Non-pigmented ciliary epithelial cell (primary cell): Measurements from ENCODE around the gene GSN.

Source experiments
- DNase-seq: peaks from one replicate; pipeline ENCODE4 v3.0.0-alpha.2; 2010; ENCODE audit warnings: low read depth

GSN gene

DNA sequence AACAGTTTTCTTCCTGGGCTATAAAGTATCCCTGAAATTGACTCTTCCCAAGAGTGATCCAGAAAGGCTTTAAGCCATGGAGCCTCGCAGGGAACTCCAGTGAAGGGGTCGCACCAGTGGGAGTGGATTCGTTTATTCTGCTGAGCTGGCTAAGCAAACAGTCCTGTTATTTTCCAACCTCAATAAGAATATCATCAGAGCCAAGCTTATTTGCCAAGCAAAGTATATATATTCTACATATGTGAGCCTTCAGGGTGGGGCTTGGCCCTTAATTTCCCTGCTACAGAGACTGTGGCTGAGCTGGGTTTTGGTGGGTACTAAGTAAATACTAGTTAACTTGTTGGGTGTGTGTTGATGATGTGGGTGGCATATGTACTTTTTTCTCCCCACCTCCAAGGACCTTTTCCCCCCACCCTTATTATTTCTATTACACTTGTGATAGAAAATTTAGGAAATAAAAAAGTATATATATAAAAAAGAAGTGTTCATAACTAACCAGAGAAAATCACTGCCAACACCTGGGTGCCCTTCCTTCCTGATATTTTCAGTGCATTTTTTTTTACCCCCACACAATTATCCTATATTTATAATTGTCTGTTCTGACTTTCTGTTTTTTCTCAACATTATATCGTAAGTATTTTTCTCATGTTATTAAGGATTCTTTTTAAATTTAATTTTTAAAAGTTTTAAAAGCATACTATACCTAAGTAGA, 5.3 kb downstream of the GSN start:
- no peak for DNase-seq

DNA sequence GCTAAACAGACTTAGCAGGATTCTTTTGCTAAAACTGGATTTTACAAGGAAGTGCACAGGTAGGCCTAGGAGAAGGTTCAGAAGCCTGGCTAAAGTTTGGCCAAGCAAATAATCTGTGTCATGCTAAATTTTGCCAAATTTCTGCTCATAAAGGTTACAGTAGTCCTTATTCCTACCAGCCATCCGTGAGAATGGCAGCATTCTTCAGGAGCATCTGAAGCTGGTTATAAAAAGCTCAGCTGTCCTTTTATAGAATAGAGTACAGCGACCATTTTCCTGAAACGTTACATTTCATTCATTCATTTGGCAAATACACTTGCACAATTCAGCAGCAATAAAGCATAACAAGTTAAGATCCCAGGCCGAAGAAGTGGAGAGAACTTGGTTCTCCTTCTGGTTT, 6.9 kb downstream of the GSN start:
- no peak for DNase-seq

DNA sequence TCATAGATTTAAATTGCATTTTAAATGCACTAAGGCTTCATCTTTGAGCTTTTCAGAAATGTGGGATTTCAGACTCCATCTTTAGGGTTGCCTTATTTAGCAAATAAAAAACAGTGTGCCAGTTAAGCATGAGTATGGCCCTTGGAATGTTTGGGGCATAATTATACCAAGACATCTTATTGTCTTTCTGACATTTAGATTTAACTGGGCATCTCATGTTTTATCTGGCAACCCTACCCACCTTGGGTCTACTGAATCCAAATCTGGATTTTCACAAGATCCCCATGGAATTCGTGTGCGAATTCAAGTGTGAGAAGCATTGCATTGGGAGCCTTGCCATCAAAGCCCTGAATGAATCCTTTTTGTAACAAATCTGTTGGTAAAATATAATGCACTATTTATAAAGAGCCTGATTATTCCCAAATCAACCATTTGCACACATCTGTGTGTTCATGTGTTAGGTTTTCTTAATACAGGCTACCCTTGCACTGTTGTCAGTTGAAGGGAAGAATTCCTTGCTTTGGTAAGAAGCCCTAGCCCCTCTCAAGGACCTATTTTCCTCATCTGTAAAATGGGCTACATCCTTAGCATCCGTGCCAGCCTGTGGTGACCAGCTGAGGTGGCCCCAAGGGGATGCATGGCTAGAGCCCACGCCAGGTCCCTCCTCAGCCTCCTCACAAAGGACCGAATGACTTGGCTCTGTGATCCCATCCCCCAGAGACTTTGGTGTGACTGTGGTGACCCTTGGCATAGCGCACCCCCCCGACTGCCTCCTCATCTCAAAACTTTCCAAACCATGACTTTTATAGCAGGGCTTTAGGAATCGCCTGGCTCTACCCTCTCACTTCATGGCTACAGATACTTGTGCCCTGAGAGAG, 8.1 kb downstream of the GSN start:
- no peak for DNase-seq

DNA sequence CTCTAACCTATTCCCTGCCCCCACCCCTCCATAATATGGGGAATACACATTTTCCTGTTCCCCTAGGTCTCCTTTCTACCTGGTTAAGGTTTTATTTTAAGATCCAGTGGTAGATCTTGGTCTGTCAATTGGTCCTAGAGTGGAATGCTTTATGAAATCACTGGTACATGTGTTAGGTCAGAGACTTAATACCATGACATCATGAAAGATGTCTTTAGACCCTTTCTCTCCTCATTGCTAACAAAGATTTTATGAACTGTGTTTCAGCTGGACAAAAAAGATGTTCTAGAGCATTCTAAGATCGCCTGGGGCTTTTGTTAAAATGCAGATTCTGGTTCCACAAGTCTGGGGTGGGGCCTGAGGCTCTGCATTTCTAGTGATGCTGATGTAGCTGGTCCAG, 9.1 kb downstream of the GSN start:
- no peak for DNase-seq

DNA sequence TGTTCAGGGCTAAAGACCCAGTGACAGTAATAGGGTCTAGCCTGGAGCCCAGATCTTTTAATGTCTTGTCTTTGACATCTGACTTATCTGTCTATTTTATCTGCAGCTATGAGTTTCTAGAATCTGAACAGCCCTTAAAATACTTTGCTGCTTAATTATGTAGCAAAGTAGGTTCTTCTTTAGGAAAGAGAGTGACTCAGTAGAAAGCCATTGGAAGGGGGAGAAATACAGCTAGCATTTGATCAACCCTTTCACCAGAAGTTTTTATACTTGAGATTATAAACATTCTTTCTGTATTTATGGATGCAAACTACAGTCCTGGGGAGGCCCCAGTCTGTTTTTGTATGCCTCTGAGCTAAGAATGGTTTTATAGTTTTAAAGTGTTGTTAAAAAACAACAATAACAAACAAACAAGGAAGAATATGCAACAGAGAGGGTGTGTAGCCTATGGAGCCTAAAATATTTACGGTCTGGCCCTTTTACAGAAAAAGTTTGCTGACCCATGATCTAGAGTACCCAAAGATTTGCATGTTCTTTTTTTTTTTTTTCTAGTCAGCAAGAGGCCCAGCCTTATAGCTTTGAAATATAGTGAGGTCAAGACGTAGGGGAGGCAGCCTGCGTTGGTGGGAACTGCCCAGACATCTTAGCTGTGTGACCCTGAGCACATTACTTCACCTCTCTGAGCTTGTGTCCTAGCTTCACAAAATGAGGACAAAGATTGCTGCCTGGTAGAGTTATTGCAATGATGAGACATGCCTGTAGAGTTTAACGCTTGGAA, 9.7 kb downstream of the GSN start:
- DNase-seq = no peak

DNA sequence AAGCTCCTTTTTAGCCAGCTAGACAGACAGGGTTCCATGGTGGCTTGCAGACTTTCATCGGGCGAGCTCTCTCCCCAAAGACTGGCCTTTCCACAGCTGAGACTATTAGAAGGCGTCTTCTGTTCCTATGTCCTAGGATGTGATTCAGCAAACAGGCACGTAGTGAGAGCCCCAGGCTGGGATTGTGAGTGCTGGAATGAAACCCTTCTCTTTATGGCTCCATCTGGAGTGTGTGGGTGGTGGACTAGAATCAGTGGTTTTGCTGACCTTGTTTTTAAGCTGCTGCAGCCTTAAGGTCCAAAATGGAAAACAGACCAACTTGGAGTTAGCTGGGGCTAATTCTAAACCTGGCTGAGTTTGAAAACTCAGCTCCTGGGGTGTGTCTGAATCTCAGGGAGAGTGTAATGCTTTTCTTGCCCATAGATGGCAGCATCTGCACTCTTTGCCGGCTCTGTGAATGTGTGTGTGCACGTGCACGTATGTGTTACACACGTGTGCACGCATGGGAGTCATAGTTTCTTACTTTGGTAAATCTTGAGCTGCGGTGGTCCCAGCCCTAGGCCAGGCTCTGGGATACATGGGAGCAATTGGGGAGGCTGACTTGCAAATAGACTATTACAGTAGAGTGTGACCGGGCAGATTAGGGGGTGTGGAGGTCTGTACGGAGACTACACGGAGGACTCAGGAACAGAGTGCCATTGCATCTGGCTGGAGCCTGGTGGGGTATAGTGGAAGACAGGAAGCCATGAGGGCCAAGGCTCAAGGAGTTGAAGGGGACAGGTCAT, 10.7 kb downstream of the GSN start:
- DNase-seq = peak; percentile 99

DNA sequence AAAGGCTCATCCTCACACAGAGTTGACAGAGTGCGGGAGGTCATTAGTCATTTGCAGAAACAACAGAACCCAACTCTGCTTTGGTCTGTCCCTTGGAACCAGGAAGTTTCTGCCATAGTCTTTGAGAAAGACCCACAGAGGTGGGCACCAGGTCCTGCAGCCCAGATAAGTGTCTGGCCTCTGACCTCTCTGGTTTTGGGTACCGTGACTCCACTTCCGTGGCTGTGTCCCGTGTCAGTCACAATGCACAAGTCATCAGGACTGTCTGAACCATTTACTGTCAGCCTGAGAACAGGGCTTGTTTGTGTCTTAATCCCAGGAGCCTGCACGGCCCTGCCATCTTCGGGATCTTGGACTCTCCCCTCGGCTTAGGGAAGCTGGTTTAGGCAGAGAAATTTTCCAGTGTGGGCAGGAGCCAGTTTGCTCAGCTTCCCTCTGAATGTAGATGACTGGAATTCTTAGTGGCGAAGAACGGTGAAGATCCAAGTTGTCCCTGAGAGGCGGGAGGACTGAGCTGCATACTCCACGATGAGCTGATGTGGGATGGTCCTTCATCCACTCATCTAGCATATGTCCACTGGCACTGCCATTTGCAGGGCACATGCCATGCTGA, 11.9 kb downstream of the GSN start:
- DNase-seq = no peak

DNA sequence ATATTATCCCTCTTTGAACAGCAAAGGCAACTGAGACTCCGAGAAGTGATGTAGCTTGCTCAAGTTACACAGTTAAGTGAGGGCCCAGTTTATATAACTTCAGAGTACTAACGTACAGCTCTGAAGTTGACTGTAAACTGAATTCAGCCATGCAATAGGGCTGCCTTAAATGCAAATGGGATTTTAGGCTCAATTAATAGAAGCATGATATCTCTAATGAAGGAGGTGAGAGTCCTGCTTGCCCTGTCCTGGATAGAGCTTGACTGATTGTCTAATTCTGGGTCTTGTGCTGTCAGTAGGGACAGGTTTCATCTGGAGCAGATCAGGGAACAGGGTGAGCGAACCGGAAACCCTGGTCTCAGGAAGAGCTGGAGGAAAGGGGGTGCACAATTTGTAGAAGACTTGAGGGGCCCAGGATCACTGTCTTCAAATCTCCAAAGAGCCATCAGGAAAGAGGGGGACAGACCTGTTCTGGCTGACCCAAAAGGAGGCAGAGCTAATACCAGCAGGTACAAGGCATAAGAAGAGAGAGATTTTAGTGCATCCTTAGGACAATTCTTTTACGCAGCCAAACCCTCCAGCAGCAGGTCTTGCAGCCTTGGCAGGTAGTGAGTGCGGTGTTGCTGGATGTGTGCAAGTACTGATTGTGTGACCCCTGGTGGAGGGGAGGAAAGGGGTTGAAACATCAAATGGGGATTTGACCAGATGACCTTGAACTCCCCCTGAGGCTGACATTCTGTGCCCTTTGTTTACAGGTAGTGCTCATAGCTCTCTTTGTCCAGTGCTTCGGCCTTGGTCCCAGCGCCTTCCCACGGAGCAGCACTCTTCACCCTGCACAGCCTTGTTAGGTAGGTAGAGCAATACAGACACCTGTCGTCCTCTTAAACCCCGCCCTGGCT, 13.0 kb downstream of the GSN start:
- DNase-seq = no peak

DNA sequence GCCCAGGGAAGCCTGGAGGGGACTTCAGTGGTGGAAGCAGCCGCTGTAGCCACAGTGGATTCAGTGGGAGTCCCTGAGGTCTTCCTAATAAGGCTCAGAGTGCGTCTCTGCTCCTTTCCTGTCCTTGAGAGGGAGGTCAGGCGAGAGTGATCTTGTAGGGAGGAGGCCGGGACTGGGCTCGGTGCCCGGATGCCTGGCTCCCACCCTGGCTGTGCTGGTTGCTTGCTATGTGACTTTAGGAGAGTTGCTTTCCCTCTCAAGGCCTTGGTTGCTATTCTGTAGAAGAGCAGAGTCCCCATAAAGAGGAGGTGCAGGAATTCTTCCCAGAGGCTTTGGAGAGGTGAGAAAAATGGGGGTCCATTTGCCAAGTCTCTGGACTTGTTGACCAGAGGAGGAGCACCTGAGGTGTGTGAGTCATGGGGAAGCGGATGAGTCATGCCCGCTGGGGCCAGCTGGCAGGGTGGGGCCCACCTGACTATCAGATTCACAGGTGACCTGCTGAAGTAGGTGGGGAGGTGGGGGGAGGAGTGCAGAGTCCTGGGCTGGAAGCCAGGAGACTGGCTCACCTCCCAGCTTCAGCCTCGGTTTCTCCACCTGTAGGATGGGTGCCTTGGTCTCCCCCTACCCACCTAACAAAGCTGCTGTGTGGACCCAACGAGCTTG, 13.8 kb downstream of the GSN start:
- no peak for DNase-seq

DNA sequence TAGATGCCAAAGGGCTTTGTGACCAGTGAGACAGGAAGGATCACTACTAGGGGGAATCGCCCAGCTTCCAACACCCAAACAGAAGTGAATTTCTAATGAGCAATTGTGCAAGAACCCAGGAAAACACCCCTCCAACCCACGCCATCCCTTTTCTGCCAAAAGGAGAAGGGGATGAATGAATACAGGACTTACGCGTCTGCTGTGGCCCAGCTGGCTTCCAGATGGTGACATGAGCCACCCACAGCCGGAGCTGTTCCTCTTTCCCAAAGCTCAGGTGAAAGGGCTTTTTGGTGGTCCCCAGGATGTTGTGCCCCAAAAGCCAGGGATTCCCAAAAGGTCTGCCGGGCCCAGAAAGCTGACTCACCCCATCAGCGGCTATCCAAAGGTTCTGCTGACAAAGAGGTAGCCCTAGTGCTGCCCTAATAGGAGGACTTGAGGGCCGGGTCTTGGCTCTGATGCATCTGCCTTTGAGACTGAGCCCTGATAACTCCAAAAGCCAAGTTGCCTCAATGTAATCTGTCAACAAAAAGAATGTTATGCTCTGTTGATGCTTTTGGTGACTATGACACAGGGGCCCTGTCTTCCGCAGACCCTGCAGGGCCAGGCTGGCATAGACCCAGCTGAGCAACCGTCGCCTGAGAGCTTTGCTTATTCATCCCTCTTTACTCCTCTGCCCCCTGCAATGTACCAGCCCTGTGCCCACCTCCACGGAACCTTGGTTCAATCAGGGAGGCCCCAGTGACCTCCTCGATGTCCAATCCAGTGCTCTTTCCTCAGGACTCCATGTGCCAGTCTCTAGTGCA, 14.5 kb downstream of the GSN start:
- DNase-seq = no peak

DNA sequence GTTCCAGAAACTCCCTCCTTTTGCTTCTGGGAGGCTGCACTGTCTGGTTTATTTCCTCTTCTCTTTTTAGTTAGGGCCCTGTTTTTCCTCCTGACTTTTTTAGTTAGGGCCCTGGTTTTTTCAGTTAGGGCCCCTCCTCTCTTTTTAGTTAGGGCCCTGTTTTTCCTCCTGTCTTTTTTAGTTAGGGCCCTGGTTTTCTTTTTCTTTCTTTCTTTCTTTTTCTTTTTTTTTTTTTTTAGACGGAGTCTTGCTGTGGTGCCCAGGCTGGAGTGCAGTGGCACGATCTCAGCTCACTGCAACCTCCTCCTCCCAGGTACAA, 15.1 kb downstream of the GSN start:
- no peak for DNase-seq

DNA sequence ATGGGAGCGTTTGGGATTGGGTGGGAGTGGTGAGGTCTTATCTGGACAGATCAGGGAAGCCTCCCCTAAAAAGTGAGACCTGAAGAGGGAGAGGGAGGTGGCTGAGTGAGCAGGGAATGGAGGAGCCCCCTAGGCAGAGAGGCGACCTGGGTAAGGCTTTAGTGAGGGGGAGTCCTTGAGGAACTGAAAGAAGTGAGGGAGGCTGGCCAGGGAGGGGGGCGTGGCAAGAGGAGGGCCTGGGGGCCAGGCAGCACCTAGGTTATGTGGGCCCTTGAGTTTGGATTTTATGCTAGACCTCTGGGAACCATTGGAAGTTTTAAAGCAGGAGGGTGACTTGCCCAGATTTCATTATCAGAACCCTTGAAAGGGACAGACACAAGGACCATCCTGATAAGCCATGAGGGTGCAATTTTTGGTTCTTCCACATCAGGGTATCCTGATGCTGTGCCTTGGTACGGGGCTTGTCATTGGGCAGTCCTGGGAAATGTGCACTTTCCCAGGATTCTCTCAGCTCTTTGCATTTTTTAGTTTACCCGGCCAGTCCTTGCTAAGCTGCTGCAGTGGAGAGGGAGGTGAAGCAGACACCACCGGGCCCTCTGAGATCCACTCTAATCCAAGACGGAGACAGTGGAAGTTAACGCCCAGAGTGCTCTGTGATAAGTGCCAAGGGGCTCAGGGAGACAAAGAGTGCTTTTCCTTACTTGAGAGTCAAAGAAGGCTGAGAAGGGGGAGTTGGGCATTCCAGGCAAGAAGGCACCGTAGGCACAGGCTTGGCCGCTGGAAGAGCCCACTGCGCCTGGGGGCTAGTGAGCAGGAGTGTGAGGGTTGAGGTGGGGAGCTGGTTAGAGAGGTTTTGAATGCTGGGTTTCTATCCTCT, 16.1 kb downstream of the GSN start:
- no peak for DNase-seq

DNA sequence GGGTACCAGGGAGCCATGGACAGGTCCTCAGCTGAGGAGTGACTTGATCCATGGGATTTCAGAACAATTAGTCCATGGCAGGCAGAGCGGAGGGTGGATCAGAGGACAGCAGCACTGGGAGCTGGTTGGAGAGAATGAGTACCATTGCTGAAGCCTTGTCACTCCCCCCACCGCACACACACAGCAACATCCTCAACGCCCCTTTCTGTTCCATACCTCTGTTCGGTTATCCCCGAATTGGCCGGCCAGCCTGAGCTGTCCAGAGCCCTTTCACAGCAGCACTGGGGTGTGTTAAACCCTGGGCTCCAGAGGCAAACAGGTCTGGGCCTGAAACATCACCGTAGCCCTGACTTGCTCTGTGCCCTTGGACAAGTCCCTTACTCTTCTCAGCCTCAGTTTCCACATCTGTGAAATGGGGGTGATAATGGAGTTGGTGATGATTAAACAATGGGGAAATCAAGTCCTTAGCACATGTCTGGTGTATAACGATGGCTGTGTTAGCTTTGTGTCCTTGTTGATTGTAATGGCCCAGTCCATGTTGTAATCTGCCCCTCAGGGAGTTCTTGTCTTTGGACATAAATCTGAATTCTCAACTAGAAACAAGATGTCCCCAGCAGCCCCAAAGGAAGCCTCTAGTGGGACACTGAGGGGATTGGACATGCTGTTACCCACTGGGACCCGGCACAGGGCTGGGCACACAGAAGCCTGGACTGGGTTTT, 16.9 kb downstream of the GSN start:
- DNase-seq = no peak

DNA sequence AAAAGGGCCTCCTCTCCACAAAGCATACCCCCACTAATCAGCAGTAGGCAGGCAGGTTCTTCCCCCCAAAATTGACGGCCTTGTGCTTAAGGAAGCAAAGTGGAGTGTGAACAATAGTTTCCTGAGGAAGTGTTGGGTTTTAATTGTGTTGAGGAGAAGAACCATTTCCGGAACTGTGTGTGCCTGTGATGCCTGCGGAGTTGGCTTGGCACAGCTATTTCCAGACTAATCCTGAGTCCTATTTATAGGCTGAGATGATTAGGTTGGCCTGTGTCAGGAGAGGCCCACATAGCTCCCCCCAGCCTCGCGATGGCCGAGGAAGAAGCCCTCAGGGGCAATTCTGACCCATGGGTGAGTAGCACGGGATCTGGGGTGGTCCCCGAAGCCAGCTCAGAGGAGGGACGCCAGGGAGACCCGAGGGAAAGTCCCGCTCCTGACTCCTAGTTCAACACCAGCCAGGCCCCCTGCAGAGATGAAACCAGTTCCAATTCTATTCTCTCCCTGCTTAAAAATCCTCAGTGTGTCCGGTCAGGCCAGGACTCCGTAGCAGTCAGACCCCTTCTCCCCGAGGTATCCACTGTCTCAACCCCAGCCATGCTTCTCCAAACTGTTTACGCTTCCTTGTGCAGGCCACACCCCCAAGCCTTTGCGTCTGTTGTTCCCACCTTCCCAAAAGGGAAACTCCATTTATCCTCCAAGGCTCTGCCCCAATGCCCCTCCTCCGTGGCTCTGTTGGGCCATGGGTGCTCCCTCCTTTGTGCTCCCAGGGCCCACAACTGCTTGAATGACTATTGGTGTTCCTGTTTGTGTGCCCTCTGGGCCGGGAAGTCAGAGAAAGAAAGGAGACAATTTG, 18.1 kb downstream of the GSN start:
- no peak for DNase-seq

DNA sequence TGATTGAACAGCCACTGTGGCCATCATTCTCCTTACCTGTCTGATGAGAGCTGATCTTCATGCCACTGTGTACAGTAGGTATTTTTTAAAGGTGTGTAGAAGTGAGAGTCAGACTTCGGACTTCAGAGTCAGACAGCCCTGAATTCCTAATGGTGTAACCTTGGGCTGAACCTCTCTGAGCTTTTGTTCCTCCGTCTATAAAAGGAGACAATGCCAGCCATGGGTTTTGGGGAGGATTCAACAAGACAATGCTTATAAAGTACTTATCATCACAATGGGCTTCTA, 18.7 kb downstream of the GSN start:
- DNase-seq = no peak

DNA sequence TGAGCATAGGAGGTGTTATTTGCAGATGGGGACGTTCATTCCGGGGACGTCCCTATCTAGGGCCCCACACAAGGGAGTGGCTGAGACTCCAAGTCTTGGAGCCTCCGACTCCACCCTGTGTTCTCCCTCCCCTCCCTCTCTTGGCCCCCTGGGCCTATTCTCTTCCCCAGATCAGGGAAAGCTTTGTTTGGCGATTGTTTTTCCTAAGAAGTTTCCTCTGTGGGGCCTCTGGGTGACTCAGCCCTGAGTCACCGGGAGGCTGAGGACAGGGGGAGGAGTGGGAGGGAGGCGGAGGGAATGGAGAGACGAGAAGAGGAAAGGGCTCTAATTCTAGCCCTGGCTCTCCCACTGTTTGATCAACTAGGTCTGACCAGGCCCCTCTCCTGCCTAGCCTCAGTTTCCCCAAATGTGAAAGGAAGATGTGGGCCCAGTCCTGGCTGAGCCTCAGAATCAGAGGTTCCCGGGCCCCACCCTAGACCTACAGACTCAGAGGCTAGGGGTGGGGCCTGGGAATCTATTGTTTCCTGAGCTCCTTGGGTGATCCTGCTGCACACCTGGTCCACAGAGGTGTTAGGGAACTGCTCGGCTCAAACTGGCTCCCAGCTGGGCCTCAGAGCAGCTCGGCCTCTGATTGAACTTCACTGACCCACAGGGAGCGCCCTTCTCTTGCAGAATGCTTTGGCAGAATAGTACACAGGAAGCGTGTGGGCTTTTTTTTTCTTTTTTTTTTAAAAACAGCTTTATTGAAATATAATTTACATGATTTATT, 19.2 kb downstream of the GSN start:
- peak; percentile 85 for DNase-seq
